Measurements from ENCODE around the gene FGF9.

FGF9 gene

GRCh38 chr13:21710163-21710562 lies 39.3 kb downstream of the FGF9 start:
- DNase-seq (ENCODE audit: low spot score) = no peak

GRCh38 chr13:21717817-21718216 lies 46.9 kb downstream of the FGF9 start:
- no peak for DNase-seq (ENCODE audit: low spot score)

- DNase-seq (ENCODE audit: low spot score) = no peak
Observed at GRCh38 chr13:21719463-21719862, 48.6 kb downstream of the FGF9 start.

GRCh38 chr13:21723807-21724505 lies 53.1 kb downstream of the FGF9 start:
- no peak for DNase-seq (ENCODE audit: low spot score)

GRCh38 chr13:21730186-21730880 lies 59.5 kb downstream of the FGF9 start:
- DNase-seq (ENCODE audit: low spot score) = no peak

GRCh38 chr13:21733475-21734263 lies 62.8 kb downstream of the FGF9 start:
- DNase-seq (ENCODE audit: low spot score) = no peak

- DNase-seq (ENCODE audit: low spot score) = no peak
Observed at GRCh38 chr13:21734961-21735360, 64.1 kb downstream of the FGF9 start.

GRCh38 chr13:21735701-21736401 lies 65.0 kb downstream of the FGF9 start:
- DNase-seq (ENCODE audit: low spot score) = no peak

GRCh38 chr13:21736926-21737325 lies 66.1 kb downstream of the FGF9 start:
- DNase-seq (ENCODE audit: low spot score) = no peak

- DNase-seq (ENCODE audit: low spot score) = no peak
Observed at GRCh38 chr13:21738630-21739029, 67.8 kb downstream of the FGF9 start.

GRCh38 chr13:21739771-21740170 lies 68.9 kb downstream of the FGF9 start:
- DNase-seq (ENCODE audit: low spot score) = no peak

GRCh38 chr13:21741396-21741979 lies 70.6 kb downstream of the FGF9 start:
- DNase-seq (ENCODE audit: low spot score) = no peak

- DNase-seq (ENCODE audit: low spot score) = no peak
Observed at GRCh38 chr13:21742096-21742495, 71.2 kb downstream of the FGF9 start.

- DNase-seq (ENCODE audit: low spot score) = no peak
Observed at GRCh38 chr13:21744149-21744548, 73.3 kb downstream of the FGF9 start.

- DNase-seq (ENCODE audit: low spot score) = no peak
Observed at GRCh38 chr13:21745307-21745706, 74.4 kb downstream of the FGF9 start.

- DNase-seq (ENCODE audit: low spot score) = no peak
Observed at GRCh38 chr13:21747456-21747855, 76.6 kb downstream of the FGF9 start.

GRCh38 chr13:21748166-21748565 lies 77.3 kb downstream of the FGF9 start:
- no peak for DNase-seq (ENCODE audit: low spot score)

- DNase-seq (ENCODE audit: low spot score) = no peak
Observed at GRCh38 chr13:21749410-21749809, 78.5 kb downstream of the FGF9 start.

- DNase-seq (ENCODE audit: low spot score) = no peak
Observed at GRCh38 chr13:21752501-21752900, 81.6 kb downstream of the FGF9 start.

- DNase-seq (ENCODE audit: low spot score) = no peak
Observed at GRCh38 chr13:21753117-21753729, 82.3 kb downstream of the FGF9 start.
